Measurements from ENCODE around the gene LRRC9. TPM values are rescaled to one million over a fixed set of nuclear protein-coding genes. Genes with fewer than 3 reads are reported as not detected.

Gene LRRC9
- total and polyA plus RNA-seq, 5 donors from 2014 or later = not detected

Other genes starting within 250 kb of the LRRC9 start
- gene RTN1, start 49.4 kb upstream of the LRRC9 start, total RNA-seq = 0.42 TPM
- under 1 TPM in 1 of 4 donors, not detected in 3; 0.17 TPM for gene RTN1, start 49.4 kb upstream of the LRRC9 start, polyA plus RNA-seq
- 34.7 TPM for gene PCNX4, start 171.8 kb downstream of the LRRC9 start, total RNA-seq
- gene PCNX4, start 171.8 kb downstream of the LRRC9 start, polyA plus RNA-seq = 10 to 100 TPM; 14.1 to 18.4 (median 16.2) TPM
- 34.6 TPM for gene DHRS7, start 245.3 kb downstream of the LRRC9 start, total RNA-seq
- gene DHRS7, start 245.3 kb downstream of the LRRC9 start, polyA plus RNA-seq = 100 to 1,000 TPM; 172 to 210 (median 182) TPM